Brain microvascular endothelial cell (primary cell): ENCODE measurements around the gene ZSCAN30.

ENCODE experiments used
- DNase-seq: peaks from one replicate; pipeline ENCODE4 v3.0.0-alpha.2; 2020
- H3K27ac ChIP-seq: fragments of 250-450 bp; sonication (Bioruptor Pico); 2 replicates; pipeline ENCODE4 v1.5.1; 2020; ENCODE audit warnings: mild to moderate bottlenecking, moderate library complexity
- H3K27me3 ChIP-seq: fragments of 250-450 bp; sonication (Bioruptor Pico); replicated peaks from 2 replicates; pipeline ENCODE4 v1.5.1; 2020; ENCODE audit warnings: mild to moderate bottlenecking
- H3K36me3 ChIP-seq: fragments of 250-450 bp; sonication (Bioruptor Pico); replicated peaks from 2 replicates; pipeline ENCODE4 v1.5.1; 2020; ENCODE audit warnings: mild to moderate bottlenecking
- H3K4me3 ChIP-seq: 2 replicates; pipeline ENCODE4 v1.5.1; 2011; ENCODE audit warnings: low read depth, mild to moderate bottlenecking, control low read depth, low read length, moderate library complexity
- CTCF ChIP-seq: IDR thresholded peaks from 2 replicates; pipeline ENCODE4 v1.5.1; 2011; ENCODE audit warnings: low read depth, mild to moderate bottlenecking, moderate library complexity, low read length, control low read depth, inconsistent platforms; ENCODE audit errors: missing control alignments
- in situ Hi-C: cut with HindIII; loops from 2 replicates; pipeline ENCODE4 v1.10.0; 2017; ENCODE audit warnings: low sequenced_read_pairs, low pct_ligation_motif_present

Gene ZSCAN30

GRCh38 chr18:35277633-35278032 is 12.4 kb downstream of the ZSCAN30 start:
- Histone ChIP-seq H3K36me3 (no peaks in the 10 kb centered on the region), H3K4me3 (no peak overlapping the region), H3K27ac (no peak overlapping the region), H3K27me3 (no peaks in the 10 kb centered on the region)
- DNase-seq, result no peak
- TF ChIP-seq CTCF, result no peak
- in situ Hi-C loops, result no loop called here

- in situ Hi-C loops, result no loop called here
- no peaks in the 10 kb centered on the region for H3K36me3 ChIP-seq
- H3K27ac ChIP-seq, result no peak overlapping the region
- no peak for DNase-seq
- TF ChIP-seq CTCF, result no peak
- no peaks in the 10 kb centered on the region for H3K27me3 ChIP-seq
- H3K4me3 ChIP-seq, result no peak overlapping the region
These were observed 13.8 kb downstream of the ZSCAN30 start for GRCh38 chr18:35276267-35276666.

- in situ Hi-C loops, result no loop called here
- H3K4me3 ChIP-seq, result no peak overlapping the region
- H3K27ac ChIP-seq, result no peak overlapping the region
- TF ChIP-seq CTCF, result no peak
- no peak for DNase-seq
- no peaks in the 10 kb centered on the region for H3K36me3 ChIP-seq
- H3K27me3 ChIP-seq, result no peaks in the 10 kb centered on the region
These were observed 18.4 kb downstream of the ZSCAN30 start for GRCh38 chr18:35271656-35272055.

- H3K27ac ChIP-seq, result no peak overlapping the region
- H3K27me3 ChIP-seq, result no peaks in the 10 kb centered on the region
- in situ Hi-C loops, result no loop called here
- no peaks in the 10 kb centered on the region for H3K36me3 ChIP-seq
- H3K4me3 ChIP-seq, result no peak overlapping the region
- no peak for DNase-seq
- no peak for TF ChIP-seq CTCF
These were observed 21.2 kb downstream of the ZSCAN30 start for GRCh38 chr18:35268821-35269220.

- DNase-seq, result no peak
- no peaks in the 10 kb centered on the region for H3K36me3 ChIP-seq
- peak overlapping the region; percentile 52 for H3K4me3 ChIP-seq
- TF ChIP-seq CTCF, result no peak
- no peak overlapping the region for H3K27ac ChIP-seq
- H3K27me3 ChIP-seq, result no peaks in the 10 kb centered on the region
- in situ Hi-C loops, result no loop called here
These were observed 22.2 kb downstream of the ZSCAN30 start for GRCh38 chr18:35267809-35268208.

GRCh38 chr18:35267161-35267651 is 22.8 kb downstream of the ZSCAN30 start:
- TF ChIP-seq CTCF, result no peak
- in situ Hi-C loops, result no loop called here
- Histone ChIP-seq H3K27me3 (no peaks in the 10 kb centered on the region), H3K36me3 (peaks cover 5% of the 10 kb centered on the region), H3K27ac (no peak overlapping the region), H3K4me3 (peak overlapping the region; percentile 52)
- DNase-seq, result peak; percentile 7
